ENCODE measurements around the gene KANSL1.
"Not testable (repeated sequence)": the region's sequence is repeated elsewhere in the genome, so short reads cannot be mapped to it uniquely, and the experiment has no call there.

Gene KANSL1

DNA sequence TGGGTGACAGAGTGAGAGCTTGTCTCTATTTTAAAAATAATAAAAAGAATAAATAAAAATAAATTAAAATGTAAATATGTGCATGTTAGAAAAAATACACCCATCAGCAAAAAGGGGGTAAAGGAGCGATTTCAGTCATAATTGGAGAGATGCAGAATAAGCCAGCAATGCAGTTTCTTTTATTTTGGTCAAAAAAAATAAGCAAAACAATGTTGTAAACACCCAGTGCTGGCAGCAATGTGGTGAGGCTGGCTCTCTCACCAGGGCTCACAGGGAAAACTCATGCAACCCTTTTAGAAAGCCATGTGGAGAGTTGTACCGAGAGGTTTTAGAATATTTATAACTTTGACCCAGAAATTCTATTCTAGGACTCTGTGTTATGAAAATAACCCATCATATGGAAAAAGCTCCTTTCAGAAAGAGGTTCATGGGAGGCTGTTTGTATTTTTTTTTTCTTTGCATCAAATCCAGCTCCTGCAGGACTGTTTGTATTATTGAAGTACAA, 185.7 kb downstream of the KANSL1 start:
- Histone ChIP-seq H3K9me3 (ENCODE audit: control insufficient read depth, low read length) (no peaks in the 10 kb centered on the region), H3K27ac (ENCODE audit: low read depth, low read length, severe bottlenecking) (no peak overlapping the region), H3K4me1 (ENCODE audit: control insufficient read depth, insufficient read depth, low read length, poor library complexity, severe bottlenecking) (no peaks in the 10 kb centered on the region), H3K4me3 (ENCODE audit: extremely low read depth, insufficient read depth, low read length, poor library complexity, severe bottlenecking) (no peak overlapping the region), H3K36me3 (ENCODE audit: control insufficient read depth, insufficient read depth, low read length) (no peaks in the 10 kb centered on the region)
- 100% methylated on average over 1 of the region's 2 CpGs; no CpG with 5 or more reads in 1 of the 2 experiments for WGBS, 2 experiments (ENCODE audit: insufficient coverage in 2 of 2)

DNA sequence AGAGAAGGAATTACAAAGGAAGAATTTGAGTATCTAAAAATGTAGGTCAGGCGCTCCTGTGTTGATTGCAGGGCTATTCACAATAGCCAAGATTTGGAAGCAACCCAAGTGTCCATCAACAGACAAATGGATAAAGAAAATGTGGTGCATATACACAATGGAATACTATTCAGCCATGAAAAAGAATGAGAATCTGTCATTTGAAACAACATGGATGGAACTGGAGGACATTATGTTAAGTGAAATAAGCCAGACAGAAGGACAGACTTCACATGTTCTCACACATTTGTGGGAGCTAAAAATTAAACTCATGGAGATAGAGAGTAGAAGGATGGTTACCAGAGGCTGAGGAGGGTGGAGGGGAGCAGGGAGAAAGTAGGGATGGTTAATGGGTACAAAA, 187.1 kb downstream of the KANSL1 start:
- WGBS, 2 experiments (ENCODE audit: insufficient coverage in 2 of 2) = no CpG with 5 or more reads among the region's 1 CpG

DNA sequence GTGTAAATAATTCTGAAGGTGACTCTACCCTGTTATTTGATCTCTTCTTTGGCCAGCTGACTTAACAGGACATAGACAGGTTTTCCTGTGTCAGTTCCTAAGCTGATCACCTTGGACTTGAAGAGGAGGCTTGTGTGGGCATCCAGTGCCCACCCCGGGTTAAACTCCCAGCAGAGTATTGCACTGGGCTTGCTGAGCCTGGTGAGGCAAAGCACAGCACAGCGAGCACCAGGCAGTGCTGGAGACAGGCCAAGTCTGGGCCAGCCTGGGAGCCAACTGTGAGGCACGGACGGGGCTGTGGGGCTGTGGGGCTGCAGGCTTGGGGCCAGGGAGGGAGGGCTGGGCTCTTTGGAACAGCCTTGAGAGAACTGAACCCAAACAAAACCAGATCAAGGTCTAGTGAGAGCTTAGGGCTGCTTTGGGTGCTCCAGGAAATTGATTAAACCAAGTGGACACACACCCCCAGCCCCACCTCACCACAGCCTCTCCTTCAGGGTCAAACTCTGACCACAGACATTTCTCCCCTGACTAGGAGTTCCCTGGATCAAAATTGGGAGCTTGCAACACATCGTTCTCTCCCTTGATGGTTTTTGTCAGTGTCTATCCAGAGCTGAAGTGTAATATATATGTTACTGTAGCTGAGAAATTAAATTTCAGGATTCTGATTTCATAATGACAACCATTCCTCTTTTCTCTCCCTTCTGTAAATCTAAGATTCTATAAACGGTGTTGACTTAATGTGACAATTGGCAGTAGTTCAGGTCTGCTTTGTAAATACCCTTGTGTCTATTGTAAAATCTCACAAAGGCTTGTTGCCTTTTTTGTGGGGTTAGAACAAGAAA, 189.1 kb downstream of the KANSL1 start:
- Histone ChIP-seq H3K9me3 (ENCODE audit: control insufficient read depth, low read length) (no peaks in the 10 kb centered on the region), H3K4me3 (ENCODE audit: extremely low read depth, insufficient read depth, low read length, poor library complexity, severe bottlenecking) (no peak overlapping the region), H3K4me1 (ENCODE audit: control insufficient read depth, insufficient read depth, low read length, poor library complexity, severe bottlenecking) (no peaks in the 10 kb centered on the region), H3K36me3 (ENCODE audit: control insufficient read depth, insufficient read depth, low read length) (no peaks in the 10 kb centered on the region), H3K27ac (ENCODE audit: low read depth, low read length, severe bottlenecking) (no peak overlapping the region)
- WGBS, 2 experiments (ENCODE audit: insufficient coverage in 2 of 2) = 92 to 94% methylated on average over 5 of the region's 6 CpGs

More for the DNA sequence above, 187.1 kb downstream of the KANSL1 start:
- H3K4me1 ChIP-seq (ENCODE audit: control insufficient read depth, insufficient read depth, low read length, poor library complexity, severe bottlenecking); H3K27ac ChIP-seq (ENCODE audit: low read depth, low read length, severe bottlenecking); H3K36me3 ChIP-seq (ENCODE audit: control insufficient read depth, insufficient read depth, low read length); H3K9me3 ChIP-seq (ENCODE audit: control insufficient read depth, low read length); H3K4me3 ChIP-seq (ENCODE audit: extremely low read depth, insufficient read depth, low read length, poor library complexity, severe bottlenecking): not testable (repeated sequence)

DNA sequence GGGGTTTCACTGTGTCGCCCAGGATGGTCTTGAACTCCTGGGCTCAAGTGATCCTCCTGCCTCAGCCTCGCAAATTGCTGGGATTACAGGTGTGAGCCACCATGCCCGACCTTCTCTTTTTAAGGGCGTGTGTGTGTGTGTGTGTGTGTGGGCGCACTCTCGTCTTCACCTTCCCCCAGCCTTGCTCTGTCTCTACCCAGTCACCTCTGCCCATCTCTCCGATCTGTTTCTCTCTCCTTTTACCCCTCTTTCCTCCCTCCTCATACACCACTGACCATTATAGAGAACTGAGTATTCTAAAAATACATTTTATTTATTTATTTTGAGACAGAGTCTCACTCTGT, 190.3 kb downstream of the KANSL1 start:
- 80% methylated on average over 1 of the region's 7 CpGs; no CpG with 5 or more reads in 1 of the 2 experiments for WGBS, 2 experiments (ENCODE audit: insufficient coverage in 2 of 2)
- no peak overlapping the region for H3K4me3 ChIP-seq (ENCODE audit: extremely low read depth, insufficient read depth, low read length, poor library complexity, severe bottlenecking)
- no peaks in the 10 kb centered on the region for H3K9me3 ChIP-seq (ENCODE audit: control insufficient read depth, low read length)
- H3K36me3 ChIP-seq (ENCODE audit: control insufficient read depth, insufficient read depth, low read length) = no peaks in the 10 kb centered on the region
- H3K4me1 ChIP-seq (ENCODE audit: control insufficient read depth, insufficient read depth, low read length, poor library complexity, severe bottlenecking) = no peaks in the 10 kb centered on the region
- H3K27ac ChIP-seq (ENCODE audit: low read depth, low read length, severe bottlenecking) = no peak overlapping the region

DNA sequence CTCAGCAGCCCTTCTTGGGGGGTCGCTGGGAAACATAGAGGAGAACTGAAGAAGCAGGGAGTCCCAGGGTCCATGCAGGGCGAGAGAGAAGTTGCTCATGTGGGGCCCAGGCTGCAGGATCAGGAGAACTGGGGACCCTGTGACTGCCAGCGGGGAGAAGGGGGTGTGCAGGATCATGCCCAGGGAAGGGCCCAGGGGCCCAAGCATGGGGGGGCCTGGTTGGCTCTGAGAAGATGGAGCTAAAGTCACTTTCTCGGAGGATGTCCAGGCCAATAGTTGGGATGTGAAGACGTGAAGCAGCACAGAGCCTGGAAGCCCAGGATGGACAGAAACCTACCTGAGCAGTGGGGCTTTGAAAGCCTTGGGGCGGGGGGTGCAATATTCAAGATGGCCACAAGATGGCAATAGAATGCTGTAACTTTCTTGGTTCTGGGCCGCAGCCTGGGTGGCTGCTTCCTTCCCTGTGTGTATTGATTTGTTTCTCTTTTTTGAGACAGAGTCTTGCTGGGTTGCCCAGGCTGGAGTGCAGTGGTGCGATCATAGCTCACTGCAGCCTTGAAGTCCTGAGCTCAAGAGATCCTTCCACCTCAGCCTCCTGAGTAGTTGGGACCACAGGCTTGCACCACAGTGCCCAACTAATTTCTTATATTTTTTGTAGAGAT, 190.8 kb downstream of the KANSL1 start:
- 3 to 35% methylated on average over 3 to 6 of the region's 8 CpGs for WGBS, 2 experiments (ENCODE audit: insufficient coverage in 2 of 2)
- H3K4me3 ChIP-seq (ENCODE audit: extremely low read depth, insufficient read depth, low read length, poor library complexity, severe bottlenecking) = no peak overlapping the region
- H3K36me3 ChIP-seq (ENCODE audit: control insufficient read depth, insufficient read depth, low read length) = no peaks in the 10 kb centered on the region

GRCh38 chr17:46001390-46002310, 191.6 kb downstream of the KANSL1 start:
- H3K9me3 ChIP-seq (ENCODE audit: control insufficient read depth, low read length) = no peaks in the 10 kb centered on the region
- no peak overlapping the region for H3K4me3 ChIP-seq (ENCODE audit: extremely low read depth, insufficient read depth, low read length, poor library complexity, severe bottlenecking)
- no peak overlapping the region for H3K27ac ChIP-seq (ENCODE audit: low read depth, low read length, severe bottlenecking)
- WGBS, 2 experiments (ENCODE audit: insufficient coverage in 2 of 2) = 76 to 83% methylated on average over 13 of the region's 13 CpGs
- H3K4me1 ChIP-seq (ENCODE audit: control insufficient read depth, insufficient read depth, low read length, poor library complexity, severe bottlenecking) = no peaks in the 10 kb centered on the region
- H3K36me3 ChIP-seq (ENCODE audit: control insufficient read depth, insufficient read depth, low read length) = no peaks in the 10 kb centered on the region

More for the DNA sequence above, 190.8 kb downstream of the KANSL1 start:
- Histone ChIP-seq H3K27ac (ENCODE audit: low read depth, low read length, severe bottlenecking) (no peak overlapping the region), H3K4me1 (ENCODE audit: control insufficient read depth, insufficient read depth, low read length, poor library complexity, severe bottlenecking) (no peaks in the 10 kb centered on the region), H3K9me3 (ENCODE audit: control insufficient read depth, low read length) (no peaks in the 10 kb centered on the region)

- no peak overlapping the region for H3K27ac ChIP-seq (ENCODE audit: low read depth, low read length, severe bottlenecking)
- WGBS, 2 experiments (ENCODE audit: insufficient coverage in 2 of 2) = 80 to 90% methylated on average over 1 to 2 of the region's 2 CpGs
- H3K4me3 ChIP-seq (ENCODE audit: extremely low read depth, insufficient read depth, low read length, poor library complexity, severe bottlenecking) = no peak overlapping the region
- H3K9me3 ChIP-seq (ENCODE audit: control insufficient read depth, low read length) = no peaks in the 10 kb centered on the region
- H3K36me3 ChIP-seq (ENCODE audit: control insufficient read depth, insufficient read depth, low read length) = no peaks in the 10 kb centered on the region
- H3K4me1 ChIP-seq (ENCODE audit: control insufficient read depth, insufficient read depth, low read length, poor library complexity, severe bottlenecking) = no peaks in the 10 kb centered on the region
These were observed 192.5 kb downstream of the KANSL1 start for GRCh38 chr17:46000757-46001156.

- WGBS, 2 experiments (ENCODE audit: insufficient coverage in 2 of 2) = 90 to 94% methylated on average over 5 to 7 of the region's 7 CpGs
- Histone ChIP-seq H3K36me3 (ENCODE audit: control insufficient read depth, insufficient read depth, low read length) (no peaks in the 10 kb centered on the region), H3K27ac (ENCODE audit: low read depth, low read length, severe bottlenecking) (no peak overlapping the region)
These were observed 192.9 kb downstream of the KANSL1 start for GRCh38 chr17:46000292-46000691.

DNA sequence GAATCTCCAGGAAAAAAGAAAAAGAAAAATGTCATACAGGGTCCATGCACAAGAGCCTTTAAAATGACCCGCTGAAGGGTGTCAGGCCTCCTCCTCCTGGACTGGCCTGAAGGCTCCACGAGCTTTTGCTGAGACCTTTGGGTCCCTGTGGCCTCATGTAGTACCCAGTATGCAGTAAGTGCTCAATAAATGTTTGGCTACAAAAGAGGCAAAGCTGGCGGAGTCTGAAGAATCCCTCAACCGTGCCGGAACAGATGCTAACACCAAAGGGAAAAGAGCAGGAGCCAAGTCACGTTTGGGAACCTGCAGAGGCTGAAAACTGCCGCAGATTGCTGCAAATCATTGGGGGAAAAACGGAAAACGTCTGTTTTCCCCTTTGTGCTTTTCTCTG, 193.3 kb downstream of the KANSL1 start:
- Histone ChIP-seq H3K4me1 (ENCODE audit: control insufficient read depth, insufficient read depth, low read length, poor library complexity, severe bottlenecking) (no peaks in the 10 kb centered on the region), H3K27ac (ENCODE audit: low read depth, low read length, severe bottlenecking) (no peak overlapping the region), H3K9me3 (ENCODE audit: control insufficient read depth, low read length) (no peaks in the 10 kb centered on the region), H3K4me3 (ENCODE audit: extremely low read depth, insufficient read depth, low read length, poor library complexity, severe bottlenecking) (no peak overlapping the region), H3K36me3 (ENCODE audit: control insufficient read depth, insufficient read depth, low read length) (no peaks in the 10 kb centered on the region)
- WGBS, 2 experiments (ENCODE audit: insufficient coverage in 2 of 2) = 77 to 86% methylated on average over 8 to 9 of the region's 9 CpGs

More at GRCh38 chr17:46000292-46000691, 192.9 kb downstream of the KANSL1 start:
- H3K4me3 ChIP-seq (ENCODE audit: extremely low read depth, insufficient read depth, low read length, poor library complexity, severe bottlenecking) = no peak overlapping the region
- H3K4me1 ChIP-seq (ENCODE audit: control insufficient read depth, insufficient read depth, low read length, poor library complexity, severe bottlenecking) = no peaks in the 10 kb centered on the region
- H3K9me3 ChIP-seq (ENCODE audit: control insufficient read depth, low read length) = no peaks in the 10 kb centered on the region
